HepG2 (cell line): ENCODE data around the gene CNDP1. TPM values are rescaled to one million over a fixed set of nuclear protein-coding genes. Genes with fewer than 3 reads are reported as not detected.
A peak's percentile ranks its signal among the peaks of the same experiment; 100 is the strongest.

Source experiments
- BHLHE40 ChIP-seq: IDR thresholded peaks from 2 replicates; pipeline ENCODE4 v1.6.1; 2011; ENCODE audit warnings: low read length, improper control_type of control experiment
- BRD4 ChIP-seq: sonication (generic); formaldehyde crosslinking; IDR thresholded peaks from 2 replicates; pipeline ENCODE4 v1.4.0; 2020; ENCODE audit warnings: missing genetic modification reagents
- JARID2 ChIP-seq: sonication (generic); formaldehyde crosslinking; IDR thresholded peaks from 2 replicates; pipeline ENCODE4 v1.8.1; 2023; ENCODE audit warnings: missing genetic modification reagents, inconsistent platforms; ENCODE audit not compliant: insufficient replicate concordance
- MBNL3 ChIP-seq: fragments of 250-450 bp; sonication (Bioruptor Pico); conservative IDR thresholded peaks from 2 replicates; pipeline ENCODE4 v1.8.0; 2022; ENCODE audit warnings: mild to moderate bottlenecking, inconsistent platforms
- MTA3 ChIP-seq: sonication (generic); formaldehyde crosslinking; IDR thresholded peaks from 2 replicates; pipeline ENCODE4 v1.4.0; 2020; ENCODE audit warnings: missing genetic modification reagents
- PCBP1 ChIP-seq: fragments of 200-400 bp; formaldehyde crosslinking; IDR thresholded peaks from 2 replicates; pipeline ENCODE4 v1.6.1; 2017; ENCODE audit warnings: mild to moderate bottlenecking, low read depth, low read length, borderline replicate concordance
- TBX3 ChIP-seq: fragments of 450-650 bp; IDR thresholded peaks from 2 replicates; pipeline ENCODE4 v1.6.1; 2017; ENCODE audit warnings: antibody characterized with exemption, mild to moderate bottlenecking, inconsistent platforms, borderline replicate concordance
- TCF7L2 ChIP-seq: IDR thresholded peaks from 2 replicates; pipeline ENCODE4 v1.6.1; 2011; ENCODE audit warnings: mild to moderate bottlenecking, low read depth, low read length, moderate library complexity
- TRIM24 ChIP-seq: sonication (generic); formaldehyde crosslinking; IDR thresholded peaks from 2 replicates; pipeline ENCODE4 v1.8.0; 2022; ENCODE audit warnings: mild to moderate bottlenecking, missing genetic modification reagents
- ZBTB8A ChIP-seq: sonication (generic); formaldehyde crosslinking; IDR thresholded peaks from 2 replicates; pipeline ENCODE4 v1.4.0; 2020; ENCODE audit warnings: mild to moderate bottlenecking, low read depth, missing genetic modification reagents, borderline replicate concordance
- ZNF251 ChIP-seq: sonication (generic); formaldehyde crosslinking; IDR thresholded peaks from 2 replicates; pipeline ENCODE4 v1.9.0; 2021; ENCODE audit warnings: mild to moderate bottlenecking, missing genetic modification reagents
- ZNF264 ChIP-seq: sonication (generic); formaldehyde crosslinking; IDR thresholded peaks from 2 replicates; pipeline ENCODE4 v1.4.0; 2020; ENCODE audit warnings: missing genetic modification reagents
- ZNF883 ChIP-seq: sonication (generic); formaldehyde crosslinking; IDR thresholded peaks from 2 replicates; pipeline ENCODE4 v1.5.1; 2020; ENCODE audit warnings: mild to moderate bottlenecking, missing genetic modification reagents; ENCODE audit errors: not compliant biosample characterization
- polyA plus RNA-seq, 8 experiments: library from polyadenylated mRNA; depleted of rRNA in 3 of 8; stranded (reverse) in 7 of 8; unstranded in 1 of 8; fragments of >200 nt; fragmentation: Illumina TruSeq in 4 of 8; extraction: Trizol in 4 of 8; gene quantifications; 2 replicates each; pipeline versions ENCODE4 v1.2.1 to v1.2.3, GENCODE V29; 2011 to 2016; ENCODE audit warnings: low read depth in 4 of 8, missing spikeins in 1 of 8, mixed read lengths in 1 of 8; ENCODE audit not compliant: insufficient read depth in 1 of 8
- total RNA-seq, 5 experiments: library from RNA; depleted of rRNA; stranded (reverse); fragments of >200 nt; fragmentation: Illumina TruSeq; extraction: Trizol; gene quantifications; 2 replicates each; pipeline ENCODE4 v1.2.3, GENCODE V29; 2016; ENCODE audit warnings: low read depth in 1 of 5
- TF ChIP-seq, protein P1 (sequence below): sonication (generic); formaldehyde crosslinking; IDR thresholded peaks from 2 replicates; pipeline ENCODE4 v1.5.1; 2020; ENCODE audit warnings: mild to moderate bottlenecking, missing genetic modification reagents, borderline replicate concordance
- TF ChIP-seq, protein P2 (sequence below), 2 experiments: sonication (generic) in 1 of 2; formaldehyde crosslinking in 1 of 2; IDR thresholded peaks; 2 replicates each; pipeline versions ENCODE4 v1.4.0 to v1.6.1; 2018 to 2020; ENCODE audit warnings: missing genetic modification reagents in 2 of 2, borderline replicate concordance in 1 of 2, low read depth in 1 of 2, mild to moderate bottlenecking in 1 of 2, missing biosample characterization in 1 of 2
- TF ChIP-seq, protein P3 (sequence below): sonication (generic); formaldehyde crosslinking; IDR thresholded peaks from 2 replicates; pipeline ENCODE4 v1.4.0; 2020; ENCODE audit warnings: mild to moderate bottlenecking, missing genetic modification reagents
- TF ChIP-seq, protein P4 (sequence below): sonication (generic); formaldehyde crosslinking; IDR thresholded peaks from 2 replicates; pipeline ENCODE4 v1.8.0; 2022; ENCODE audit warnings: mild to moderate bottlenecking, missing genetic modification reagents, borderline replicate concordance

The CNDP1 gene
- total and polyA plus RNA-seq, 2 of the 13 experiments (the other 11 are each of a cell fraction or from before 2014, with no cell fraction given): 0.01 TPM; not detected in 1

DNA sequence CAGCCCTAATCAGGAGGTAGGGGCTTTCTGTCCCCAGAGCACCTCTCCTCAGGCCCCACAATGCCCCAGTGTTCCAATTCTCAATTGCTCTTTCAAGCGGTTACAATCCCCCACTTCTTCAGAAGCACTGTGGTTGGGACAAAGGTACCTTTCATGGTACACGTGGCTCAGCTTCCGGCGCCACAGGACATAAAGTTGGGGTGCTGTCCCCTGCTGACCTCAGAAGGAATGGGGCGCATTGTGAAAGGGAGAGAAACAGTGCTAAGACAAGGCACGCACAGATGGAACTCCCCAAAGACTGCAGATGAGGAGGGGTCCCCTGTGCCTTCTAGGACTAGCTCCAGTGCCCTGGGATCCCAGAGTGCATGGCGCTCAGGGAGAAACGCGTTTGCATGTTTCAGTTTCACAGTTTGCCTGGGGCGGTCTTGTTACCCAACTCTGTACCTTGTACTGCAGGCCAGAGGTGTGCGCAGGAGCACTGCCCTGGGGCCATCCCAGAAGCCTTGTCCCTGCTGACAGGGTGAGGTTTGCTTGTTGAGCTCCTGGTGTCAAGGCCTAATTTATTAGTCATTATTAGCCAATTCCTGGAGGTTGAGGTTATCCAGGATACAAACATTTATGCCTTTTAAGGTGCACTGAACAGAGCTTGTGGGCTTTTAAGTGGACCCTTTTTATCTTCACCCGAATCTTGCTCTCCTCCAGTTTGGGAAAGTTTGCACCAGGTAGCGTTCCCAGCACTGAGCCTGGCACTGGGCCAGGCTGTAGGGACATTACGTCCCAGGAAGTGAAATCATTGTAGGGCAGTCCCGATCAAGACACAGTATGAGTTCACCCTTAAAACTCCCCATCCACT, 7.6 kb downstream of the CNDP1 start (continued):
- TF ChIP-seq TCF7L2 (no peak), ZNF883 (no peak), TBX3 (peak; percentile 78; the same call in 1 of the 2 replicates), JARID2 (CRISPR knock-in tag) (no peak), ZNF251 (CRISPR knock-in tag) (no peak), BHLHE40 (peak; percentile 54; the same call in 1 of the 2 replicates), ZBTB8A (CRISPR knock-in tag) (no peak), PCBP1 (no peak), TRIM24 (CRISPR knock-in tag) (peak; percentile 84), MBNL3 (CRISPR knock-in tag) (no peak), MTA3 (CRISPR knock-in tag) (no peak), BRD4 (CRISPR knock-in tag) (peak; percentile 71), ZNF264 (CRISPR knock-in tag) (peak; percentile 77; the same call in 1 of the 2 replicates)
- TF ChIP-seq, protein P1, sequence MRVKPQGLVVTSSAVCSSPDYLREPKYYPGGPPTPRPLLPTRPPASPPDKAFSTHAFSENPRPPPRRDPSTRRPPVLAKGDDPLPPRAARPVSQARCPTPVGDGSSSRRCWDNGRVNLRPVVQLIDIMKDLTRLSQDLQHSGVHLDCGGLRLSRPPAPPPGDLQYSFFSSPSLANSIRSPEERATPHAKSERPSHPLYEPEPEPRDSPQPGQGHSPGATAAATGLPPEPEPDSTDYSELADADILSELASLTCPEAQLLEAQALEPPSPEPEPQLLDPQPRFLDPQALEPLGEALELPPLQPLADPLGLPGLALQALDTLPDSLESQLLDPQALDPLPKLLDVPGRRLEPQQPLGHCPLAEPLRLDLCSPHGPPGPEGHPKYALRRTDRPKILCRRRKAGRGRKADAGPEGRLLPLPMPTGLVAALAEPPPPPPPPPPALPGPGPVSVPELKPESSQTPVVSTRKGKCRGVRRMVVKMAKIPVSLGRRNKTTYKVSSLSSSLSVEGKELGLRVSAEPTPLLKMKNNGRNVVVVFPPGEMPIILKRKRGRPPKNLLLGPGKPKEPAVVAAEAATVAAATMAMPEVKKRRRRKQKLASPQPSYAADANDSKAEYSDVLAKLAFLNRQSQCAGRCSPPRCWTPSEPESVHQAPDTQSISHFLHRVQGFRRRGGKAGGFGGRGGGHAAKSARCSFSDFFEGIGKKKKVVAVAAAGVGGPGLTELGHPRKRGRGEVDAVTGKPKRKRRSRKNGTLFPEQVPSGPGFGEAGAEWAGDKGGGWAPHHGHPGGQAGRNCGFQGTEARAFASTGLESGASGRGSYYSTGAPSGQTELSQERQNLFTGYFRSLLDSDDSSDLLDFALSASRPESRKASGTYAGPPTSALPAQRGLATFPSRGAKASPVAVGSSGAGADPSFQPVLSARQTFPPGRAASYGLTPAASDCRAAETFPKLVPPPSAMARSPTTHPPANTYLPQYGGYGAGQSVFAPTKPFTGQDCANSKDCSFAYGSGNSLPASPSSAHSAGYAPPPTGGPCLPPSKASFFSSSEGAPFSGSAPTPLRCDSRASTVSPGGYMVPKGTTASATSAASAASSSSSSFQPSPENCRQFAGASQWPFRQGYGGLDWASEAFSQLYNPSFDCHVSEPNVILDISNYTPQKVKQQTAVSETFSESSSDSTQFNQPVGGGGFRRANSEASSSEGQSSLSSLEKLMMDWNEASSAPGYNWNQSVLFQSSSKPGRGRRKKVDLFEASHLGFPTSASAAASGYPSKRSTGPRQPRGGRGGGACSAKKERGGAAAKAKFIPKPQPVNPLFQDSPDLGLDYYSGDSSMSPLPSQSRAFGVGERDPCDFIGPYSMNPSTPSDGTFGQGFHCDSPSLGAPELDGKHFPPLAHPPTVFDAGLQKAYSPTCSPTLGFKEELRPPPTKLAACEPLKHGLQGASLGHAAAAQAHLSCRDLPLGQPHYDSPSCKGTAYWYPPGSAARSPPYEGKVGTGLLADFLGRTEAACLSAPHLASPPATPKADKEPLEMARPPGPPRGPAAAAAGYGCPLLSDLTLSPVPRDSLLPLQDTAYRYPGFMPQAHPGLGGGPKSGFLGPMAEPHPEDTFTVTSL (CRISPR knock-in tag): peak; percentile 71
- TF ChIP-seq, protein P2, sequence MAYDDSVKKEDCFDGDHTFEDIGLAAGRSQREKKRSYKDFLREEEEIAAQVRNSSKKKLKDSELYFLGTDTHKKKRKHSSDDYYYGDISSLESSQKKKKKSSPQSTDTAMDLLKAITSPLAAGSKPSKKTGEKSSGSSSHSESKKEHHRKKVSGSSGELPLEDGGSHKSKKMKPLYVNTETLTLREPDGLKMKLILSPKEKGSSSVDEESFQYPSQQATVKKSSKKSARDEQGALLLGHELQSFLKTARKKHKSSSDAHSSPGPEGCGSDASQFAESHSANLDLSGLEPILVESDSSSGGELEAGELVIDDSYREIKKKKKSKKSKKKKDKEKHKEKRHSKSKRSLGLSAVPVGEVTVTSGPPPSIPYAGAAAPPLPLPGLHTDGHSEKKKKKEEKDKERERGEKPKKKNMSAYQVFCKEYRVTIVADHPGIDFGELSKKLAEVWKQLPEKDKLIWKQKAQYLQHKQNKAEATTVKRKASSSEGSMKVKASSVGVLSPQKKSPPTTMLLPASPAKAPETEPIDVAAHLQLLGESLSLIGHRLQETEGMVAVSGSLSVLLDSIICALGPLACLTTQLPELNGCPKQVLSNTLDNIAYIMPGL (CRISPR knock-in tag; IDR thresholded peaks at IDR 0.05; ENCODE audit: borderline replicate concordance in 1 of 2, low read depth in 1 of 2): peak; percentile 60 to 66
- TF ChIP-seq, protein P3, sequence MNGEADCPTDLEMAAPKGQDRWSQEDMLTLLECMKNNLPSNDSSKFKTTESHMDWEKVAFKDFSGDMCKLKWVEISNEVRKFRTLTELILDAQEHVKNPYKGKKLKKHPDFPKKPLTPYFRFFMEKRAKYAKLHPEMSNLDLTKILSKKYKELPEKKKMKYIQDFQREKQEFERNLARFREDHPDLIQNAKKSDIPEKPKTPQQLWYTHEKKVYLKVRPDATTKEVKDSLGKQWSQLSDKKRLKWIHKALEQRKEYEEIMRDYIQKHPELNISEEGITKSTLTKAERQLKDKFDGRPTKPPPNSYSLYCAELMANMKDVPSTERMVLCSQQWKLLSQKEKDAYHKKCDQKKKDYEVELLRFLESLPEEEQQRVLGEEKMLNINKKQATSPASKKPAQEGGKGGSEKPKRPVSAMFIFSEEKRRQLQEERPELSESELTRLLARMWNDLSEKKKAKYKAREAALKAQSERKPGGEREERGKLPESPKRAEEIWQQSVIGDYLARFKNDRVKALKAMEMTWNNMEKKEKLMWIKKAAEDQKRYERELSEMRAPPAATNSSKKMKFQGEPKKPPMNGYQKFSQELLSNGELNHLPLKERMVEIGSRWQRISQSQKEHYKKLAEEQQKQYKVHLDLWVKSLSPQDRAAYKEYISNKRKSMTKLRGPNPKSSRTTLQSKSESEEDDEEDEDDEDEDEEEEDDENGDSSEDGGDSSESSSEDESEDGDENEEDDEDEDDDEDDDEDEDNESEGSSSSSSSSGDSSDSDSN (CRISPR knock-in tag): peak; percentile 71
- TF ChIP-seq, protein P4, sequence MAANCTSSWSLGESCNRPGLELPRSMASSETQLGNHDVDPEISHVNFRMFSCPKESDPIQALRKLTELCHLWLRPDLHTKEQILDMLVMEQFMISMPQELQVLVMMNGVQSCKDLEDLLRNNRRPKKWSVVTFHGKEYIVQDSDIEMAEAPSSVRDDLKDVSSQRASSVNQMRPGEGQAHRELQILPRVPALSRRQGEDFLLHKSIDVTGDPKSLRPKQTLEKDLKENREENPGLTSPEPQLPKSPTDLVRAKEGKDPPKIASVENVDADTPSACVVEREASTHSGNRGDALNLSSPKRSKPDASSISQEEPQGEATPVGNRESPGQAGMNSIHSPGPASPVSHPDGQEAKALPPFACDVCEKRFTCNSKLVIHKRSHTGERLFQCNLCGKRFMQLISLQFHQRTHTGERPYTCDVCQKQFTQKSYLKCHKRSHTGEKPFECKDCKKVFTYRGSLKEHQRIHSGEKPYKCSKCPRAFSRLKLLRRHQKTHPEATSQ (CRISPR knock-in tag): no peak
